ENCODE measurements around the gene FGD3.

GRCh38 chr9:93005876-93006275 is 58.6 kb downstream of the FGD3 start:
- TF ChIP-seq POLR2A (IDR thresholded peaks at IDR 0.05) (no peak), CTCF (IDR thresholded peaks at IDR 0.05) (no peak), POLR2AphosphoS5 (IDR thresholded peaks at IDR 0.05) (no peak)
